OCI-LY3 (cell line): Measurements from ENCODE around the gene ADGRG1.

Experiments
- H2AFZ ChIP-seq: fragments of 200-600, 300-600 bp; shearing (Covaris generic); 2 replicates; pipeline ENCODE4 v1.6.0; 2014; ENCODE audit warnings: antibody characterized with exemption, low read depth, low read length
- H3K27ac ChIP-seq: fragments of 200-600, 300-600 bp; sonication (generic); 2 replicates; pipeline ENCODE4 v1.5.1; 2014; ENCODE audit warnings: mild to moderate bottlenecking, low read length, moderate library complexity, mixed read lengths
- H3K27me3 ChIP-seq: fragments of 200-600, 300-600 bp; sonication (generic); 2 replicates; pipeline ENCODE4 v1.6.1; 2014; ENCODE audit warnings: low read depth, low read length, mixed read lengths
- H3K36me3 ChIP-seq: fragments of 200-600, 300-600 bp; sonication (generic); replicated peaks from 2 replicates; pipeline ENCODE3; 2014; ENCODE audit warnings: low read depth, low read length, mixed read lengths
- H3K4me1 ChIP-seq: fragments of 300-600, 200-600 bp; sonication (generic); 2 replicates; pipeline ENCODE4 v1.6.1; 2014; ENCODE audit warnings: low read length, mixed read lengths
- H3K4me2 ChIP-seq: fragments of 200-600, 300-600 bp; sonication (generic); 2 replicates; pipeline ENCODE4 v1.6.1; 2014; ENCODE audit warnings: low read length, mixed read lengths
- H3K4me3 ChIP-seq: fragments of 300-600, 200-600 bp; sonication (generic); 2 replicates; pipeline ENCODE4 v1.5.1; 2014; ENCODE audit warnings: antibody characterized with exemption, mild to moderate bottlenecking, low read length, moderate library complexity
- H3K79me2 ChIP-seq: fragments of 300-600, 200-600 bp; shearing (Covaris generic); 2 replicates; pipeline ENCODE4 v1.6.1; 2014; ENCODE audit warnings: mild to moderate bottlenecking, low read length, mixed read lengths
- H3K9ac ChIP-seq: fragments of 300-600, 200-600 bp; shearing (Covaris generic); 2 replicates; pipeline ENCODE4 v1.6.0; 2014; ENCODE audit warnings: mild to moderate bottlenecking, low read length, moderate library complexity
- H3K9me3 ChIP-seq: fragments of 200-600, 300-600 bp; shearing (Covaris generic); 2 replicates; pipeline ENCODE4 v1.6.1; 2014; ENCODE audit warnings: low read length, mixed read lengths; ENCODE audit not compliant: insufficient read depth
- H4K20me1 ChIP-seq: fragments of 200-600, 300-600 bp; sonication (generic); 2 replicates; pipeline ENCODE4 v1.6.1; 2016; ENCODE audit warnings: low read length, mixed read lengths; ENCODE audit not compliant: insufficient read depth
- CTCF ChIP-seq: fragments of 200-600, 300-600 bp; sonication (generic); IDR thresholded peaks from 2 replicates; pipeline ENCODE4 v1.5.1; 2014; ENCODE audit warnings: antibody characterized with exemption, low read length, low read depth
- EZH2phosphoT487 ChIP-seq: fragments of 200-600 bp; shearing (Covaris generic); IDR thresholded peaks from 2 replicates; pipeline ENCODE4 v1.6.1; 2018; ENCODE audit warnings: antibody characterized with exemption, mixed run types, low read depth

ADGRG1 gene

GRCh38 chr16:57612494-57612893, 15.9 kb upstream of the ADGRG1 start:
- Histone ChIP-seq H2AFZ (no peak overlapping the region), H3K27ac (no peak overlapping the region), H4K20me1 (peaks cover 11% of the 10 kb centered on the region; the same call in 1 of the 2 replicates)

GRCh38 chr16:57613514-57613913, 14.9 kb upstream of the ADGRG1 start:
- Histone ChIP-seq H3K9ac (no peak overlapping the region), H3K27me3 (peaks cover 37% of the 10 kb centered on the region), H2AFZ (no peak overlapping the region), H3K9me3 (no peaks in the 10 kb centered on the region), H3K4me2 (no peak overlapping the region), H3K36me3 (no peaks in the 10 kb centered on the region), H3K4me3 (no peak overlapping the region), H4K20me1 (peaks cover 7% of the 10 kb centered on the region; the same call in 1 of the 2 replicates), H3K4me1 (peaks cover 21% of the 10 kb centered on the region), H3K27ac (no peak overlapping the region), H3K79me2 (no peaks in the 10 kb centered on the region)
- TF ChIP-seq CTCF (no peak), EZH2phosphoT487 (no peak)

More at GRCh38 chr16:57612494-57612893, 15.9 kb upstream of the ADGRG1 start:
- Histone ChIP-seq H3K27me3 (peaks cover 47% of the 10 kb centered on the region), H3K9ac (no peak overlapping the region), H3K79me2 (no peaks in the 10 kb centered on the region), H3K36me3 (no peaks in the 10 kb centered on the region), H3K4me1 (peaks cover 21% of the 10 kb centered on the region), H3K4me2 (no peak overlapping the region), H3K4me3 (no peak overlapping the region), H3K9me3 (no peaks in the 10 kb centered on the region)
- TF ChIP-seq CTCF (no peak), EZH2phosphoT487 (no peak)

- peaks cover 27% of the 10 kb centered on the region for H3K27me3 ChIP-seq
- no peaks in the 10 kb centered on the region for H3K36me3 ChIP-seq
- no peak overlapping the region for H2AFZ ChIP-seq
- H4K20me1 ChIP-seq = peaks cover 7% of the 10 kb centered on the region; the same call in 1 of the 2 replicates
- H3K4me1 ChIP-seq = peaks cover 18% of the 10 kb centered on the region
- no peak overlapping the region for H3K4me2 ChIP-seq
- H3K4me3 ChIP-seq = no peak overlapping the region
- TF ChIP-seq CTCF (no peak), EZH2phosphoT487 (no peak)
- H3K27ac ChIP-seq = no peak overlapping the region
- no peaks in the 10 kb centered on the region for H3K9me3 ChIP-seq
- H3K79me2 ChIP-seq = no peaks in the 10 kb centered on the region
- H3K9ac ChIP-seq = no peak overlapping the region
These were observed 13.9 kb upstream of the ADGRG1 start for GRCh38 chr16:57614536-57614935.

- Histone ChIP-seq H3K4me3 (no peak overlapping the region), H3K27me3 (peaks cover 23% of the 10 kb centered on the region), H4K20me1 (peaks cover 7% of the 10 kb centered on the region; the same call in 1 of the 2 replicates), H3K9ac (no peak overlapping the region), H3K9me3 (no peaks in the 10 kb centered on the region), H3K4me2 (no peak overlapping the region), H2AFZ (no peak overlapping the region), H3K79me2 (no peaks in the 10 kb centered on the region), H3K4me1 (peaks cover 14% of the 10 kb centered on the region), H3K36me3 (no peaks in the 10 kb centered on the region), H3K27ac (no peak overlapping the region)
- TF ChIP-seq EZH2phosphoT487 (no peak), CTCF (no peak)
These were observed 13.5 kb upstream of the ADGRG1 start for GRCh38 chr16:57614944-57615343.
